GM20000 (cell line): ENCODE data around the gene CARMIL3.

ENCODE experiments used
- DNase-seq: peaks from one replicate; pipeline ENCODE4 v3.0.0; 2012; ENCODE audit warnings: low spot score
- CTCF ChIP-seq: IDR thresholded peaks from 2 replicates; pipeline ENCODE4 v1.5.1; 2012; ENCODE audit warnings: mild to moderate bottlenecking, control low read depth; ENCODE audit errors: extremely low read depth, missing control alignments

CARMIL3 gene

GRCh38 chr14:24096545-24097181 lies 44.9 kb downstream of the CARMIL3 start:
- TF ChIP-seq CTCF = no peak
- no peak for DNase-seq

GRCh38 chr14:24098229-24098926 lies 46.6 kb downstream of the CARMIL3 start:
- DNase-seq = no peak
- TF ChIP-seq CTCF = no peak

- TF ChIP-seq CTCF = no peak
- no peak for DNase-seq
Measured at GRCh38 chr14:24098927-24099813, 47.4 kb downstream of the CARMIL3 start.

- no peak for DNase-seq
- TF ChIP-seq CTCF = no peak
Measured at GRCh38 chr14:24100197-24100981, 48.6 kb downstream of the CARMIL3 start.

- TF ChIP-seq CTCF = no peak
- DNase-seq = no peak
Measured at GRCh38 chr14:24100982-24101494, 49.2 kb downstream of the CARMIL3 start.

- TF ChIP-seq CTCF = no peak
- no peak for DNase-seq
Measured at GRCh38 chr14:24102357-24103048, 50.7 kb downstream of the CARMIL3 start.
